RWPE2 (cell line): ENCODE results near the gene CCSER2.
"Not testable (repeated sequence)": the region's sequence is repeated elsewhere in the genome, so short reads cannot be mapped to it uniquely, and the experiment has no call there.

ENCODE experiments used
- ATAC-seq: fragments of 200-7000 bp; cut with Tn5 transposase; 3 replicates; pipeline ENCODE4 v1.9.1; 2021; ENCODE audit warnings: low read depth
- DNase-seq: peaks from one replicate; pipeline ENCODE4 v3.0.0-alpha.2; 2020; ENCODE audit warnings: low spot score
- H3K27ac ChIP-seq: fragments of 450-650 bp; 2 replicates; pipeline ENCODE4 v1.5.1; 2017; ENCODE audit warnings: mild to moderate bottlenecking; ENCODE audit not compliant: poor library complexity, severe bottlenecking
- H3K27me3 ChIP-seq: fragments of 250-450 bp; sonication (Bioruptor Pico); 2 replicates; pipeline ENCODE4 v1.5.1; 2021; ENCODE audit warnings: mild to moderate bottlenecking, moderate library complexity; ENCODE audit not compliant: insufficient read depth, poor library complexity, severe bottlenecking
- H3K36me3 ChIP-seq: fragments of 250-450 bp; sonication (Bioruptor Pico); 2 replicates; pipeline ENCODE4 v1.5.1; 2020; ENCODE audit warnings: low read depth, mild to moderate bottlenecking, moderate library complexity
- H3K4me1 ChIP-seq: fragments of 250-450 bp; sonication (Bioruptor Pico); 2 replicates; pipeline ENCODE4 v1.5.1; 2021; ENCODE audit warnings: mild to moderate bottlenecking, moderate library complexity; ENCODE audit not compliant: insufficient read depth, poor library complexity, severe bottlenecking
- H3K4me3 ChIP-seq: fragments of 250-450 bp; sonication (Bioruptor Pico); 2 replicates; pipeline ENCODE4 v1.5.1; 2021; ENCODE audit warnings: mild to moderate bottlenecking, moderate library complexity; ENCODE audit not compliant: severe bottlenecking
- H3K9me3 ChIP-seq: fragments of 250-450 bp; sonication (Bioruptor Pico); 2 replicates; pipeline ENCODE4 v1.5.1; 2021; ENCODE audit warnings: mild to moderate bottlenecking, moderate library complexity; ENCODE audit not compliant: severe bottlenecking
- TF ChIP-seq, protein P1 (sequence below): fragments of 450-650 bp; IDR thresholded peaks from one replicate; pipeline ENCODE4 v1.5.1; 2017; ENCODE audit warnings: mild to moderate bottlenecking, moderate library complexity; ENCODE audit not compliant: poor library complexity, severe bottlenecking

The CCSER2 gene

DNA sequence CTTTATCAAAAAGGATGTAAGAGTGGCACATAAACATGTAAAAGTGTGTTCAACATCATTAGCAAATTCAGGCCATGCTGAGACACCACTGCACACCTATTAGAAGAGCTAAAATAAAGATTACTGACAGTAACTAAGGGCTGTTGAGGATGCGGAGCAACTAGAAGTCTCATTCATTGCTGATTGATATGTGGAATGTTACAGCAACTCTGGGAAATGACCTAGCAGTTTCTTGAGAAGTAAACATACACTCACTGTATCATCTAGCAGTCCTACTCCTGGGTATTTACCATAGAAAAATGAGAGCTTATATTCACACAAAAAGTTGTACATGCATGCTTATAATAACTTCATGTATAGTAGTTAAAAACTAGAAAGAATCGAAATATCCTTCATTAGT, 77.3 kb downstream of the CCSER2 start:
- H3K27ac ChIP-seq = no peak overlapping the region
- no peaks in the 10 kb centered on the region for H3K36me3 ChIP-seq
- TF ChIP-seq, protein P1, sequence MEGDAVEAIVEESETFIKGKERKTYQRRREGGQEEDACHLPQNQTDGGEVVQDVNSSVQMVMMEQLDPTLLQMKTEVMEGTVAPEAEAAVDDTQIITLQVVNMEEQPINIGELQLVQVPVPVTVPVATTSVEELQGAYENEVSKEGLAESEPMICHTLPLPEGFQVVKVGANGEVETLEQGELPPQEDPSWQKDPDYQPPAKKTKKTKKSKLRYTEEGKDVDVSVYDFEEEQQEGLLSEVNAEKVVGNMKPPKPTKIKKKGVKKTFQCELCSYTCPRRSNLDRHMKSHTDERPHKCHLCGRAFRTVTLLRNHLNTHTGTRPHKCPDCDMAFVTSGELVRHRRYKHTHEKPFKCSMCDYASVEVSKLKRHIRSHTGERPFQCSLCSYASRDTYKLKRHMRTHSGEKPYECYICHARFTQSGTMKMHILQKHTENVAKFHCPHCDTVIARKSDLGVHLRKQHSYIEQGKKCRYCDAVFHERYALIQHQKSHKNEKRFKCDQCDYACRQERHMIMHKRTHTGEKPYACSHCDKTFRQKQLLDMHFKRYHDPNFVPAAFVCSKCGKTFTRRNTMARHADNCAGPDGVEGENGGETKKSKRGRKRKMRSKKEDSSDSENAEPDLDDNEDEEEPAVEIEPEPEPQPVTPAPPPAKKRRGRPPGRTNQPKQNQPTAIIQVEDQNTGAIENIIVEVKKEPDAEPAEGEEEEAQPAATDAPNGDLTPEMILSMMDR = no peak
- peaks cover 4% of the 10 kb centered on the region for H3K4me1 ChIP-seq
- no peaks in the 10 kb centered on the region for H3K9me3 ChIP-seq
- H3K27me3 ChIP-seq = no peaks in the 10 kb centered on the region
- H3K4me3 ChIP-seq = no peak overlapping the region
- DNase-seq (no peak), ATAC-seq (no peak)

DNA sequence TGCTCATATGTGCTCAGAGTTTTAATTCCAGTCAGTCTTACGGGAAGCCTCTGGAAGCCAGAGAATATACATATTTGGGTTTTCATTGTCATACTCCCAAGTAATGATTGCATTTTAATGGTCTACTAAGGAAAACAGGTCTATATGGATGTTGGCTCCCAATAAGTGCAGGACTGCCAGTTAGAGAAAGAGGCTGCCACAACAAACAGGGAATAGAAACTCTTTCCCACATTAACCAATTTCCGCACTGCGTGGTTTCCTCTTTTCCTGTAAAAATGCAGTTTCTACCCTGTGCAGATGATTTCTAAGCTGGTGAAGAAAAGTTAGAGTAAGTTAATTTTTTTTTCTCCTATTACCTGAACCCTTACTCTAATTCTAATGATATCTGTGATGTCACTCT, 78.2 kb downstream of the CCSER2 start:
- Histone ChIP-seq H3K36me3 (no peaks in the 10 kb centered on the region), H3K4me3 (no peak overlapping the region), H3K4me1 (peaks cover 2% of the 10 kb centered on the region), H3K27me3 (no peaks in the 10 kb centered on the region), H3K27ac (no peak overlapping the region), H3K9me3 (no peaks in the 10 kb centered on the region)
- ATAC-seq (no peak), DNase-seq (no peak)
- TF ChIP-seq, protein P1 = no peak

DNA sequence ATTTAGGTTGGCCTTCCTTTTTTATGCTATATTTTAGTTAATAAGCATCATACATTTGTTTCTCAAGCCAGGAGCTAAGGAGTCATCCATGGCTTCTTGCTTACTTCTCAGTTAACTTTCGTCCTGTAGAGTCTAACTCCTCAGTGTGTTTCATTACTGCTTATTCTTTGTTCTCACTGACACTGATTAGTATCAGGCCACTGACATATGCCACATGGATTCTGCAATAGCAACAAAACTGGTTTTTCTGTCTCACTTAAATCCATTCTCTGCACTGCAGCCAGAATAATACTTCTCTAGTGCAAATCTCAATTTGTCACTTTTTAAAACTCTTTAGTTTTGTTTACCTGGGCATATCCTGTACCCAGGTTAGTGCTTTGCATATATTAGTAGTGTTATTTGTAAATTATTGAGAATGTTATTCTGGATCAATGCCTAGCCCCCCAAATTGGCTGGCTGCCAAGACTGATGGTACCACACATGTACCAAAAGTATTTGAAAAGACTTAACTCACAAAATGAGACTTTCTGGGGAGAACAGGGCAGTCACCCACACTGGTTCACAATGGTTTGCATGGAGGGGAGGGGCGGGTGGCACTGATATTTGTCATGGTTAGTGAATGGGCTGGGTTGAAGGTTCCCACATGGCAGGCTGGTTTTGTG, 79.1 kb downstream of the CCSER2 start:
- ATAC-seq = no peak
- TF ChIP-seq, protein P1 = no peak

DNA sequence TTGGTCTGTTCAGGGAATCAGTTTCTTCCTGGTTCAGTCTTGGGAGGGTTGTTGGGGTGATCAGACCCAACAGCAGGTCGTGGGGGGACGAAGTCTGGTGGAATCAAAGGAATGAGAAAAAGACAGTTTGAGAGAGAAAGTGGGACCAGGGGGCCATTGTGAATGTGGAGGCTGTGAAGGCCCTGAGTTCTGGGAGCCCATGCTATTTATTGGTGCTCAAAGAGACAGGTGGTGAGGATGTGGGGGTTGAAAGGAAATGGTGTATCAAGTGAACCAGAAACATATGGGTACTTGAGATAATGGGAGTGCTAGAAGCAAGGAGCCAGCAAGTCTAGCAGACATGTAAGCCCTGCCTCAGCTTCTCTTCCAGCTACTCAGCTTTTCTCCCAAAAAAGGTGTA, 84.1 kb downstream of the CCSER2 start:
- Histone ChIP-seq H3K9me3 (peaks cover 6% of the 10 kb centered on the region), H3K4me3 (no peak overlapping the region), H3K27ac (no peak overlapping the region), H3K4me1 (no peaks in the 10 kb centered on the region), H3K36me3 (no peaks in the 10 kb centered on the region), H3K27me3 (no peaks in the 10 kb centered on the region)
- ATAC-seq = no peak
- DNase-seq = no peak
- TF ChIP-seq, protein P1 = no peak

More for the DNA sequence above, 79.1 kb downstream of the CCSER2 start:
- DNase-seq = no peak
- Histone ChIP-seq H3K9me3 (no peaks in the 10 kb centered on the region), H3K27ac (no peak overlapping the region), H3K4me1 (no peaks in the 10 kb centered on the region), H3K4me3 (no peak overlapping the region), H3K27me3 (no peaks in the 10 kb centered on the region), H3K36me3 (no peaks in the 10 kb centered on the region)

DNA sequence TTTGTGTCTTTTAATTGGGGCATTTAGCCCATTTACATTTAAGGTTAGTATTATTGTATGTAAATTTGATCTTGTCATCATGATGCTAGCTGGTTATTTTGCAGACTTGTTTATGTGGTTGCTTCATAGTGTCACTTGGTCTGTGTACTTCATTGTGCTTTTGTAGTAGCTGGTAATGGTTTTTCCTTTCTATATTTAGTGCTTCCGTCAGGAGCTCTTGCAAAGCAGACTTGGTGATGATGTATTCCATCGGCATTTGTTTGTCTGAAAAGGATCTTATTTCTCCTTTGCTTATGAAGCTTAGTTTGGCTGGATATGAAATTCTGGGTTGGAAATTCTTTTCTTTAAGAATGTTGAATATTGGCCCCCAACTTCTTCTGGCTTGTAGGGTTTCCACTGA, 85.7 kb downstream of the CCSER2 start:
- not testable (repeated sequence) for H3K27me3 ChIP-seq, ATAC-seq, H3K36me3 ChIP-seq, DNase-seq, H3K4me1 ChIP-seq, H3K27ac ChIP-seq, H3K9me3 ChIP-seq, H3K4me3 ChIP-seq
